Suprapubic skin (tissue), 4 donors: ENCODE measurements around the gene SLC2A4. TPM values are rescaled to one million over a fixed set of nuclear protein-coding genes. Genes with fewer than 3 reads are reported as not detected.

Experiments
- DNase-seq, 2 donors: peaks; one replicate each; pipeline ENCODE4 v3.0.0-alpha.2; 2019; ENCODE audit warnings: low spot score in 2 of 2
- H3K27ac ChIP-seq: fragments of 200-600 bp; sonication (generic); one replicate; pipeline ENCODE4 v1.5.1; 2019
- H3K27me3 ChIP-seq: fragments of 200-600 bp; sonication (generic); one replicate; pipeline ENCODE4 v1.5.1; 2019
- H3K36me3 ChIP-seq: fragments of 200-600 bp; sonication (generic); one replicate; pipeline ENCODE4 v1.5.1; 2019
- H3K4me1 ChIP-seq: fragments of 200-600 bp; sonication (generic); one replicate; pipeline ENCODE4 v1.5.1; 2019
- H3K4me3 ChIP-seq: fragments of 200-600 bp; sonication (generic); one replicate; pipeline ENCODE4 v1.5.1; 2019; ENCODE audit warnings: mild to moderate bottlenecking
- H3K9me3 ChIP-seq: fragments of 200-600 bp; sonication (generic); one replicate; pipeline ENCODE4 v1.5.1; 2019
- CTCF ChIP-seq, 2 donors: fragments of 200-600 bp in 1 of 2; fragments of 450-650 bp in 1 of 2; sonication (generic) in 1 of 2; IDR thresholded peaks; one replicate each; pipeline ENCODE4 v1.5.1; 2016 to 2019; ENCODE audit warnings: antibody characterized with exemption in 2 of 2, mild to moderate bottlenecking in 1 of 2, moderate library complexity in 1 of 2
- EP300 ChIP-seq: sonication (generic); formaldehyde crosslinking; IDR thresholded peaks from one replicate; pipeline ENCODE4 v1.6.1; 2017; ENCODE audit warnings: antibody characterized with exemption
- POLR2A ChIP-seq, 2 donors: fragments of 450-650 bp; IDR thresholded peaks; one replicate each; pipeline ENCODE4 v1.6.1; 2017; ENCODE audit warnings: antibody characterized with exemption in 2 of 2, mild to moderate bottlenecking in 2 of 2, moderate library complexity in 2 of 2
- POLR2AphosphoS5 ChIP-seq, 3 donors: sonication (generic); formaldehyde crosslinking; IDR thresholded peaks; one replicate each; pipeline ENCODE4 v1.6.1; 2017; ENCODE audit warnings: antibody characterized with exemption in 3 of 3
- WGBS: methylation state at CpG from one replicate; pipeline ENCODE4 v1.1.5; 2018; 5-methylcytosine and 5-hydroxymethylcytosine counted together
- total RNA-seq, 4 donors: library from RNA; depleted of rRNA; stranded (reverse); fragments of >200 nt; gene quantifications; one replicate each; pipeline ENCODE4 v1.1.0, GENCODE V29; 2016

The SLC2A4 gene
- total RNA-seq, 4 donors from 2014 or later: 2.4 to 19.4 (median 10.8) TPM

GRCh38 chr17:7290166-7290565 lies 8.6 kb downstream of the SLC2A4 start:
- Histone ChIP-seq H3K9me3 (no peaks in the 10 kb centered on the region), H3K27ac (no peak overlapping the region), H3K4me3 (no peak overlapping the region), H3K4me1 (peaks cover 41% of the 10 kb centered on the region), H3K36me3 (no peaks in the 10 kb centered on the region), H3K27me3 (peaks cover 70% of the 10 kb centered on the region)
- no peak for DNase-seq
- TF ChIP-seq CTCF (IDR thresholded peaks at IDR 0.05): no peak
- no peak for TF ChIP-seq POLR2AphosphoS5 (IDR thresholded peaks at IDR 0.05)
- TF ChIP-seq EP300: no peak
- no peak for TF ChIP-seq POLR2A (IDR thresholded peaks at IDR 0.05)
- WGBS: 92% methylated on average over 14 of the region's 19 CpGs

GRCh38 chr17:7290685-7291084 lies 9.2 kb downstream of the SLC2A4 start:
- no peak overlapping the region for H3K27ac ChIP-seq
- H3K4me1 ChIP-seq: peaks cover 46% of the 10 kb centered on the region
- no peak for DNase-seq
- 91% methylated on average over 11 of the region's 11 CpGs for WGBS
- H3K9me3 ChIP-seq: no peaks in the 10 kb centered on the region
- H3K27me3 ChIP-seq: peaks cover 70% of the 10 kb centered on the region
- TF ChIP-seq CTCF (IDR thresholded peaks at IDR 0.05) (no peak), EP300 (no peak), POLR2A (IDR thresholded peaks at IDR 0.05) (no peak), POLR2AphosphoS5 (IDR thresholded peaks at IDR 0.05) (no peak)
- no peak overlapping the region for H3K4me3 ChIP-seq
- no peaks in the 10 kb centered on the region for H3K36me3 ChIP-seq

- H3K27me3 ChIP-seq: peaks cover 70% of the 10 kb centered on the region
- no peak for DNase-seq
- no peaks in the 10 kb centered on the region for H3K36me3 ChIP-seq
- H3K9me3 ChIP-seq: no peaks in the 10 kb centered on the region
- peak overlapping the region; percentile 47 for H3K27ac ChIP-seq
- H3K4me1 ChIP-seq: peaks cover 57% of the 10 kb centered on the region
- H3K4me3 ChIP-seq: no peak overlapping the region
- TF ChIP-seq EP300 (no peak), POLR2AphosphoS5 (IDR thresholded peaks at IDR 0.05) (no peak), POLR2A (IDR thresholded peaks at IDR 0.05) (no peak), CTCF (IDR thresholded peaks at IDR 0.05) (no peak)
- WGBS: 34% methylated on average over 2 of the region's 2 CpGs
Observed at GRCh38 chr17:7292194-7292593, 10.7 kb downstream of the SLC2A4 start.

GRCh38 chr17:7292729-7293128 lies 11.2 kb downstream of the SLC2A4 start:
- Histone ChIP-seq H3K36me3 (no peaks in the 10 kb centered on the region), H3K27ac (peak overlapping the region; percentile 47), H3K9me3 (no peaks in the 10 kb centered on the region), H3K4me3 (no peak overlapping the region), H3K4me1 (peaks cover 57% of the 10 kb centered on the region), H3K27me3 (peaks cover 67% of the 10 kb centered on the region)
- 23% methylated on average over 6 of the region's 6 CpGs for WGBS
- TF ChIP-seq POLR2A (IDR thresholded peaks at IDR 0.05) (no peak), CTCF (IDR thresholded peaks at IDR 0.05) (no peak), POLR2AphosphoS5 (IDR thresholded peaks at IDR 0.05) (no peak), EP300 (no peak)
- DNase-seq: no peak

GRCh38 chr17:7293159-7293558 lies 11.6 kb downstream of the SLC2A4 start:
- Histone ChIP-seq H3K36me3 (no peaks in the 10 kb centered on the region), H3K27me3 (peaks cover 67% of the 10 kb centered on the region), H3K4me1 (peaks cover 57% of the 10 kb centered on the region), H3K9me3 (no peaks in the 10 kb centered on the region), H3K4me3 (no peak overlapping the region), H3K27ac (peak overlapping the region; percentile 76)
- no peak for TF ChIP-seq CTCF (IDR thresholded peaks at IDR 0.05)
- no peak for TF ChIP-seq EP300
- peak in 1 of 3 donors; percentile 13 for TF ChIP-seq POLR2AphosphoS5 (IDR thresholded peaks at IDR 0.05)
- WGBS: 68% methylated on average over 8 of the region's 11 CpGs
- no peak for DNase-seq
